Loucy (cell line): ENCODE data around the gene CTNNA2.

Experiments used
- H2AFZ ChIP-seq: fragments of 200-600 bp; sonication (generic); 2 replicates; pipeline ENCODE4 v1.6.0; 2016; ENCODE audit warnings: antibody characterized with exemption, mild to moderate bottlenecking, low read length, moderate library complexity
- H3F3A ChIP-seq: fragments of 200-600 bp; 2 replicates; pipeline ENCODE4 v1.6.0; 2016; ENCODE audit warnings: antibody characterized with exemption, low read depth, mild to moderate bottlenecking
- H3K27me3 ChIP-seq: fragments of 200-600 bp; sonication (generic); 2 replicates; pipeline ENCODE4 v1.6.1; 2014; ENCODE audit warnings: low read length, mild to moderate bottlenecking; ENCODE audit not compliant: insufficient read depth, poor library complexity, severe bottlenecking
- H3K36me3 ChIP-seq: fragments of 200-600 bp; sonication (generic); 2 replicates; pipeline ENCODE4 v1.6.1; 2016; ENCODE audit warnings: low read length; ENCODE audit not compliant: insufficient read depth
- H3K4me1 ChIP-seq: fragments of 200-600 bp; sonication (generic); 2 replicates; pipeline ENCODE4 v1.5.1; 2014; ENCODE audit warnings: low read length, mild to moderate bottlenecking; ENCODE audit not compliant: insufficient read depth, poor library complexity, severe bottlenecking
- H3K4me2 ChIP-seq: fragments of 200-600 bp; sonication (generic); 2 replicates; pipeline ENCODE4 v1.6.0; 2014; ENCODE audit warnings: antibody characterized with exemption, low read length, low read depth, mild to moderate bottlenecking; ENCODE audit not compliant: poor library complexity, severe bottlenecking
- H3K4me3 ChIP-seq: fragments of 200-600 bp; sonication (generic); 2 replicates; pipeline ENCODE4 v1.5.1; 2014; ENCODE audit warnings: low read length, mild to moderate bottlenecking, mixed read lengths; ENCODE audit not compliant: poor library complexity, severe bottlenecking
- H3K79me2 ChIP-seq: fragments of 200-600 bp; sonication (generic); 2 replicates; pipeline ENCODE4 v1.6.1; 2014; ENCODE audit warnings: low read length; ENCODE audit not compliant: insufficient read depth
- H3K9ac ChIP-seq: fragments of 200-600 bp; sonication (generic); 2 replicates; pipeline ENCODE4 v1.6.0; 2014; ENCODE audit warnings: mild to moderate bottlenecking, low read depth, low read length, moderate library complexity; ENCODE audit not compliant: poor library complexity, severe bottlenecking
- H3K9me2 ChIP-seq: fragments of 200-600 bp; sonication (generic); replicated peaks from 2 replicates; pipeline ENCODE4 v1.6.1; 2016; ENCODE audit warnings: low read depth, low read length, mixed read lengths
- H3K9me3 ChIP-seq: fragments of 200-600 bp; sonication (generic); 2 replicates; pipeline ENCODE4 v1.6.1; 2014; ENCODE audit warnings: mild to moderate bottlenecking, antibody characterized with exemption, low read length, low read depth; ENCODE audit not compliant: insufficient read depth
- H4K20me1 ChIP-seq: fragments of 200-600 bp; sonication (generic); 2 replicates; pipeline ENCODE4 v1.6.0; 2014; ENCODE audit warnings: antibody characterized with exemption, low read length, mild to moderate bottlenecking; ENCODE audit not compliant: insufficient read depth, poor library complexity, severe bottlenecking
- CTCF ChIP-seq: fragments of 200-600 bp; sonication (generic); conservative IDR thresholded peaks from 2 replicates; pipeline ENCODE4 v1.5.1; 2014; ENCODE audit warnings: mild to moderate bottlenecking, antibody characterized with exemption, low read length
- EZH2phosphoT487 ChIP-seq: fragments of 200-600 bp; IDR thresholded peaks from 2 replicates; pipeline ENCODE4 v1.6.1; 2018; ENCODE audit warnings: antibody characterized with exemption, mild to moderate bottlenecking, moderate library complexity, borderline replicate concordance

CTNNA2 gene

GRCh38 chr2:80545420-80546210 lies 1032.8 kb downstream of the CTNNA2 start:
- Histone ChIP-seq H3K9me2 (no peaks in the 10 kb centered on the region), H3K4me1 (no peaks in the 10 kb centered on the region), H3K9me3 (no peaks in the 10 kb centered on the region), H3F3A (no peaks in the 10 kb centered on the region), H2AFZ (no peak overlapping the region), H3K4me2 (no peak overlapping the region), H3K9ac (no peak overlapping the region), H3K4me3 (no peak overlapping the region), H3K27me3 (no peaks in the 10 kb centered on the region), H3K36me3 (no peaks in the 10 kb centered on the region), H4K20me1 (no peaks in the 10 kb centered on the region), H3K79me2 (no peaks in the 10 kb centered on the region)
- no peak for TF ChIP-seq EZH2phosphoT487
- TF ChIP-seq CTCF: no peak

GRCh38 chr2:80546766-80547165 lies 1033.9 kb downstream of the CTNNA2 start:
- no peaks in the 10 kb centered on the region for H3F3A ChIP-seq
- no peak overlapping the region for H3K4me2 ChIP-seq
- H3K4me1 ChIP-seq: no peaks in the 10 kb centered on the region
- H3K9me3 ChIP-seq: no peaks in the 10 kb centered on the region
- no peaks in the 10 kb centered on the region for H4K20me1 ChIP-seq
- no peaks in the 10 kb centered on the region for H3K9me2 ChIP-seq
- H3K36me3 ChIP-seq: no peaks in the 10 kb centered on the region
- H3K27me3 ChIP-seq: no peaks in the 10 kb centered on the region
- no peak overlapping the region for H3K9ac ChIP-seq
- no peak overlapping the region for H3K4me3 ChIP-seq
- H2AFZ ChIP-seq: no peak overlapping the region
- TF ChIP-seq CTCF: no peak
- no peak for TF ChIP-seq EZH2phosphoT487
- no peaks in the 10 kb centered on the region for H3K79me2 ChIP-seq

GRCh38 chr2:80547344-80547743 lies 1034.5 kb downstream of the CTNNA2 start:
- Histone ChIP-seq H3K36me3 (no peaks in the 10 kb centered on the region), H4K20me1 (no peaks in the 10 kb centered on the region), H3K9me3 (no peaks in the 10 kb centered on the region), H3K79me2 (no peaks in the 10 kb centered on the region), H2AFZ (no peak overlapping the region), H3K27me3 (no peaks in the 10 kb centered on the region), H3K9me2 (no peaks in the 10 kb centered on the region), H3F3A (no peaks in the 10 kb centered on the region), H3K9ac (no peak overlapping the region), H3K4me2 (no peak overlapping the region), H3K4me1 (no peaks in the 10 kb centered on the region), H3K4me3 (no peak overlapping the region)
- TF ChIP-seq CTCF (no peak), EZH2phosphoT487 (no peak)
